T-cell (primary cell): Measurements from ENCODE around the gene PPP6R1. TPM values are rescaled to one million over a fixed set of nuclear protein-coding genes. Genes with fewer than 3 reads are reported as not detected.

Source experiments
- ATAC-seq, 4 experiments: fragments of 200-7000 bp in 3 of 4; fragments of 150-1000 bp in 1 of 4; cut with Tn5 transposase; replicated peaks in 1 of 4; 1 replicate in 3 of 4; 2 replicates in 1 of 4; pipeline ENCODE4 v1.10.0; 2021; ENCODE audit warnings: moderate library complexity in 3 of 4, mild to moderate bottlenecking in 2 of 4, moderate number of reproducible peaks in 1 of 4
- CTCF ChIA-PET, 2 donors: fragments of 300-600 bp; sonication (Branson Sonifier 250); formaldehyde crosslinking; loops; one replicate each; lab custom pipeline; 2022; ENCODE audit warnings: antibody characterized with exemption in 2 of 2; lab: Charles Lee
- POLR2A ChIA-PET, 2 donors: fragments of 300-600 bp; sonication (Branson Sonifier 250); formaldehyde crosslinking; loops; one replicate each; lab custom pipeline; 2022; ENCODE audit warnings: antibody characterized with exemption in 2 of 2; lab: Charles Lee
- DNase-seq, 35 experiments: peaks; one replicate each; pipeline versions ENCODE4 v3.0.0 to v3.0.0-alpha.2; 2013 to 2023
- H3K27ac ChIP-seq: one replicate; pipeline ENCODE4 v1.5.1; 2013; ENCODE audit warnings: low read length
- H3K27me3 ChIP-seq, 2 experiments: replicated peaks in 1 of 2; 1 replicate in 1 of 2; 2 replicates in 1 of 2; pipeline versions ENCODE4 v1.6.1 to v1.7.0; 2013; ENCODE audit warnings: low read length in 1 of 2, mixed read lengths in 1 of 2; ENCODE audit not compliant: control insufficient read depth in 2 of 2, insufficient read depth in 2 of 2; ENCODE audit errors: extremely low read depth in 1 of 2
- H3K36me3 ChIP-seq, 2 donors: 1 replicate in 1 of 2; 2 replicates in 1 of 2; pipeline versions ENCODE4 v1.6.1 to v1.7.0; 2013; ENCODE audit warnings: low read length in 1 of 2; ENCODE audit not compliant: control insufficient read depth in 2 of 2, insufficient read depth in 1 of 2; ENCODE audit errors: extremely low read depth in 1 of 2
- H3K4me1 ChIP-seq, 2 experiments: 1 replicate in 1 of 2; 2 replicates in 1 of 2; pipeline versions ENCODE4 v1.6.1 to v1.7.0; 2013; ENCODE audit warnings: low read length in 2 of 2, mixed read lengths in 1 of 2; ENCODE audit not compliant: insufficient read depth in 2 of 2, control insufficient read depth in 1 of 2; ENCODE audit errors: extremely low read depth in 1 of 2
- H3K4me3 ChIP-seq, 2 donors: 1 replicate in 1 of 2; 2 replicates in 1 of 2; pipeline versions ENCODE4 v1.5.1 to v1.7.0; 2013; ENCODE audit warnings: mild to moderate bottlenecking in 2 of 2, low read length in 1 of 2, moderate library complexity in 1 of 2; ENCODE audit not compliant: control insufficient read depth in 1 of 2; ENCODE audit errors: extremely low read depth in 1 of 2
- H3K9me3 ChIP-seq: 2 replicates; pipeline ENCODE4 v1.7.0; 2013
- H3K27ac Mint-ChIP-seq, 2 donors: one replicate each; pipeline ENCODE4 v1.8.0; 2020 to 2021; ENCODE audit warnings: mild to moderate bottlenecking in 2 of 2, mixed read lengths in 2 of 2
- H3K27me3 Mint-ChIP-seq, 2 donors: one replicate each; pipeline ENCODE4 v1.8.0; 2021 to 2022; ENCODE audit warnings: mixed read lengths in 2 of 2
- H3K36me3 Mint-ChIP-seq: one replicate; pipeline ENCODE4 v1.8.0; 2021; ENCODE audit warnings: mixed read lengths
- H3K4me1 Mint-ChIP-seq, 3 donors: one replicate each; pipeline ENCODE4 v1.8.0; 2020 to 2022; ENCODE audit warnings: mixed read lengths in 3 of 3, mild to moderate bottlenecking in 1 of 3
- H3K4me3 Mint-ChIP-seq, 3 donors: one replicate each; pipeline ENCODE4 v1.8.0; 2020 to 2022; ENCODE audit warnings: mild to moderate bottlenecking in 3 of 3, mixed read lengths in 3 of 3, moderate library complexity in 3 of 3
- H3K9me3 Mint-ChIP-seq, 3 donors: one replicate each; pipeline ENCODE4 v1.8.0; 2020 to 2022; ENCODE audit warnings: mixed read lengths in 3 of 3
- WGBS: methylation state at CpG from one replicate; pipeline ENCODE4 v1.1.5; 2013; ENCODE audit warnings: missing lambda C conversion rate; ENCODE audit not compliant: insufficient coverage; 5-methylcytosine and 5-hydroxymethylcytosine counted together
- total RNA-seq, 35 experiments: library from RNA in 6 of 35; stranded (reverse) in 6 of 35; fragments of 120-200 nt in 1 of 35; gene quantifications; one replicate each; pipeline versions ENCODE4 v1.2.1 to v1.2.4 and lab custom pipeline; 2013 to 2026

The PPP6R1 gene
- total RNA-seq, 5 donors from 2014 or later (not counting 1 experiment from before 2014, with no cell fraction given) = 173 to 208 (median 194) TPM

DNA sequence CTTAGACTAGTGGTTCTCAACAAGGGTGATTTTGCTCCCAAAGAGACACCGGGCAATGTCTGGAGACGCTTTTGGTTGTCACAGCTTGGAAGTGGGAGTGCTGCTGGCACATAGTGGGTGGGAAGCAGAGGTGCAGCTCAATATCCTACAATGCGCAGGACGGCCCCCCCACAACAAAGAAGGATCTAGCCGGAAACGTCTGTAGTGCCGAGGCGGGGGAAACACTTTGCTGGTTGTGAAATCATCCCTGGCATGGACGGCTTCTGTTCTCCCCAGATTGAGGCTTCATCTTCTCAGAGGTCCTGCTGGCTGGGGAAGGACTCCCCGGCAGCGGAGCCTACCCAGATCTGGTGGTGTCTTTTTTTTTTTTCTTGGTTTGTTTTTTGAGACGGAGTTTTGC is 65.3 kb downstream of the PPP6R1 start:
- ATAC-seq (no peak), DNase-seq (no peak)
- Histone ChIP-seq H3K36me3 (no peaks in the 10 kb centered on the region), H3K27me3 (peaks cover 0 to 49% of the 10 kb centered on the region in 2 experiments), H3K9me3 (no peaks in the 10 kb centered on the region), H3K4me3 (no peak overlapping the region), H3K4me1 (peaks cover 0 to 5% of the 10 kb centered on the region in 2 experiments), H3K27ac (no peak overlapping the region)
- no peak overlapping the region for H3K4me3 Mint-ChIP-seq
- no peaks in the 10 kb centered on the region for H3K36me3 Mint-ChIP-seq
- ChIA-PET CTCF (interaction anchor here in 1 of 2 donors (0.5 kb wide), 1 partner anchor 480 kb away, joined by 3 read pairs; no protein-coding TSS in a partner anchor), POLR2A (no interaction called here)
- H3K27me3 Mint-ChIP-seq = peaks cover 14 to 16% of the 10 kb centered on the region in 2 donors
- no peak overlapping the region for H3K27ac Mint-ChIP-seq
- 68% methylated on average over 12 of the region's 12 CpGs for WGBS
- H3K4me1 Mint-ChIP-seq = peaks cover 6 to 11% (median 8%) of the 10 kb centered on the region in 3 donors
- no peaks in the 10 kb centered on the region for H3K9me3 Mint-ChIP-seq

DNA sequence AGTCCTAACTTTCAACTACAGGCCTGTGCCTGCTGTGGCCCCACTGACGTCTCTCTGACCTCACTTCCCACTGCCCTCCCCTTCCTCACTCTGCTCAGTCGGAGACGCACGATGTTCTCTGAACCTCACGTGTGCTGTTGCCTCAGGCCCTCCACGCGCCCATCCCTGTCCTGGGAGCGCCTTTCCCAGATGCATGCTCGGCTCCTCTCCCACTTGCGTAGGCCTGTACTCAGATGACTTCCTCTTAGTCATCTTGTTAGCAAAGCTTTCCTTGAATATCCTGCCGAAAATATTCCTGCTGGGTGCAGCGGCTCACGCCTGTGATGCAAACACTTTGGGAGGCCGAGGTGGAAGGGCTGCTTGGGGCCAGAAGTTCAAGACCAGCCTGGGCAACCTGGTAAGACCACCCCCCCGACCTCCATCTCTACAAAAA is 69.4 kb downstream of the PPP6R1 start:
- DNase-seq = no peak
- no peak overlapping the region for H3K27ac ChIP-seq
- no peak for ATAC-seq
- CTCF ChIA-PET = no interaction called here
- no peaks in the 10 kb centered on the region for H3K9me3 ChIP-seq
- H3K27me3 ChIP-seq = peaks cover 0 to 53% of the 10 kb centered on the region in 2 experiments
- no peak overlapping the region for H3K4me3 ChIP-seq
- Mint-ChIP-seq H3K9me3 (no peaks in the 10 kb centered on the region), H3K4me1 (peaks cover 6 to 11% (median 9%) of the 10 kb centered on the region in 3 donors), H3K36me3 (no peaks in the 10 kb centered on the region), H3K27ac (no peak overlapping the region), H3K27me3 (peaks cover 15 to 26% of the 10 kb centered on the region in 2 donors), H3K4me3 (no peak overlapping the region)
- POLR2A ChIA-PET = no interaction called here
- 83% methylated on average over 13 of the region's 15 CpGs for WGBS
- no peaks in the 10 kb centered on the region for H3K36me3 ChIP-seq
- H3K4me1 ChIP-seq = peaks cover 0 to 5% of the 10 kb centered on the region in 2 experiments

DNA sequence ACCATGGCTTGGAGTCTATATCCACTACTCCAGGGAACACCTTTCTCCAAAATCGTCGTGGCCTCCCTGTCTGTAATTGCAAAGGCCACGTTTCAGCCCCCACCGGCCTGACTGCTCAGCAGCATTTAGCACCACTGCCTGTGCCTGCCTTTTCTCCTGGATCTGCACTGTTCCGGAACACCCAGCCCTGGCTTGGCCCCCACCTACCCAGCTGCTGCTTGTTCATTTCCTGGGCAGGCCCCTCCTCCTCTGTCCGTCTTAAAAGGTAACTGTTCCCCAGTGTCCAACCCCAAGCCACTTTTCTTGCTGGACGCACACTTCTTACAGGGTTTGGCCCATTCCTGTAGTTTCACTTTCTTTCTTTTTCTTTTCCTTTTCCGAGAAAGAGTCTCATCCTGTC is 70.2 kb downstream of the PPP6R1 start:
- POLR2A ChIA-PET = no interaction called here
- Histone ChIP-seq H3K4me1 (peaks cover 0 to 5% of the 10 kb centered on the region in 2 experiments), H3K27me3 (peaks cover 0 to 54% of the 10 kb centered on the region in 2 experiments), H3K4me3 (no peak overlapping the region), H3K9me3 (no peaks in the 10 kb centered on the region), H3K36me3 (no peaks in the 10 kb centered on the region), H3K27ac (no peak overlapping the region)
- ATAC-seq (no peak), DNase-seq (no peak)
- Mint-ChIP-seq H3K4me1 (peaks cover 6 to 11% (median 9%) of the 10 kb centered on the region in 3 donors), H3K27ac (no peak overlapping the region), H3K36me3 (no peaks in the 10 kb centered on the region), H3K27me3 (peaks cover 11 to 32% of the 10 kb centered on the region in 2 donors), H3K9me3 (no peaks in the 10 kb centered on the region), H3K4me3 (peak overlapping the region in 2 of 3 donors; percentile 6 to 45)
- CTCF ChIA-PET = no interaction called here
- WGBS = 38% methylated on average over 6 of the region's 8 CpGs

DNA sequence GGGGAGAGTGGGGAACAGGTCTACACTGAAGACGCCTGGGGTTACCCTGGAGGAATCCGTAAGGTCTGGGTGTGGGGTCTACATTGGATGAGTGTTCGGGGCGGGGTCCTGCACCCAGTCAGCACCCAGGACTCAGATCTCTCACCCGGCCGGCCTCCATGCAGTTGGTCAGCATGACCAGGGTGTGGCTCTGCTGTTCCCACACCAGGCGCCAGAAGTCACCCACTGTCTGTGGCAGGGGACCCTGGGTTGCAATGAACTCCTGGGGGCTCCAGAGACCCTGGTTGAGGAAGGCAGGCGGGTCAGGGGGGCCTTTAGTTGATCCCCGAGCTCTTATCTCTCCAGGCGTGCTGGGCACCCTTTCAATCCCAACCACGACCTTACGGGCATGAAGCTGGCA is 72.7 kb downstream of the PPP6R1 start:
- no peaks in the 10 kb centered on the region for H3K36me3 Mint-ChIP-seq
- Histone ChIP-seq H3K9me3 (no peaks in the 10 kb centered on the region), H3K4me1 (peaks cover 0 to 5% of the 10 kb centered on the region in 2 experiments), H3K36me3 (no peaks in the 10 kb centered on the region), H3K27ac (no peak overlapping the region), H3K27me3 (peaks cover 0 to 62% of the 10 kb centered on the region in 2 experiments), H3K4me3 (no peak overlapping the region)
- CTCF ChIA-PET = no interaction called here
- no peak overlapping the region for H3K4me3 Mint-ChIP-seq
- H3K9me3 Mint-ChIP-seq = no peaks in the 10 kb centered on the region
- no peak for DNase-seq
- H3K27ac Mint-ChIP-seq = no peak overlapping the region
- POLR2A ChIA-PET = no interaction called here
- no peak for ATAC-seq
- H3K4me1 Mint-ChIP-seq = peaks cover 7 to 11% (median 9%) of the 10 kb centered on the region in 3 donors
- H3K27me3 Mint-ChIP-seq = peaks cover 19 to 38% of the 10 kb centered on the region in 2 donors
- 78% methylated on average over 11 of the region's 12 CpGs for WGBS

DNA sequence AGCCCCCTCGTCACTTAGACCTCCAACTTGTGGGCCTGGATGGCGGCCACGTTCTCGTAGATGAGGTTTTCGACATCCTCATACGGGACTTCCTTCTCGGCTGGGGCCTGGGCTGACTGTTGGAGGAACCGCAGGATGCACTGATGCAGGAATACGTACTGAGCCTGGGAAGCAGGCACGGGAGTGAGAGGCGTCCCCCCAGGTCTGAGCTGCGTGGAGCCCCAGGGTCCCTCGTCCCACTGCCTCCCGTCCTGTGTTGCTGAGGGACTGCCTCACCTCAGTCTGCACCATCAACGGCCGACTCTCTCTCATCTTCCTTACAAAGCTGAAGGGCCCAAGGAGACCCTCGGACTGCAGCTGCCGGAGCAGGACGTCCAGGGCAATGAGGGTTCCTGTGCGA is 77.1 kb downstream of the PPP6R1 start:
- Histone ChIP-seq H3K27me3 (peaks cover 0 to 92% of the 10 kb centered on the region in 2 experiments), H3K9me3 (no peaks in the 10 kb centered on the region), H3K4me3 (no peak overlapping the region), H3K36me3 (no peaks in the 10 kb centered on the region), H3K4me1 (peaks cover 0 to 26% of the 10 kb centered on the region in 2 experiments), H3K27ac (no peak overlapping the region)
- ChIA-PET CTCF (no interaction called here), POLR2A (no interaction called here)
- Mint-ChIP-seq H3K27me3 (peaks cover 37 to 70% of the 10 kb centered on the region in 2 donors), H3K4me1 (peaks cover 16 to 25% (median 23%) of the 10 kb centered on the region in 3 donors), H3K27ac (no peak overlapping the region), H3K9me3 (no peaks in the 10 kb centered on the region), H3K36me3 (no peaks in the 10 kb centered on the region), H3K4me3 (no peak overlapping the region)
- DNase-seq (no peak), ATAC-seq (no peak)
- 66% methylated on average over 12 of the region's 20 CpGs for WGBS

Other genes with a start within 250 kb of the PPP6R1 start
- under 1 TPM in 4 of 5 donors, not detected in 1; 0.33 to 0.55 (median 0.47) TPM for gene GP6, start 220.8 kb downstream of the PPP6R1 start, total RNA-seq
- 10 to 100 TPM; 12.4 to 35.8 (median 21.6) TPM for gene RDH13, start 195.9 kb downstream of the PPP6R1 start, total RNA-seq
- gene EPS8L1, start 183.1 kb downstream of the PPP6R1 start, total RNA-seq = 1 to 10 TPM; 1.1 to 3.5 (median 2.0) TPM
- 100 to 1,000 TPM; 129 to 197 (median 173) TPM for gene PPP1R12C, start 141.4 kb downstream of the PPP6R1 start, total RNA-seq
- gene TNNT1, start 109.8 kb downstream of the PPP6R1 start, total RNA-seq = under 1 TPM in 2 of 5 donors, not detected in 3; 0.36 to 0.76 TPM
- gene TNNI3, start 101.3 kb downstream of the PPP6R1 start, total RNA-seq = not detected
- not detected for gene DNAAF3, start 92.4 kb downstream of the PPP6R1 start, total RNA-seq
- 1 to 10 TPM in 2 of 5 donors, not detected in 3; 2.7 to 2.9 TPM for gene SYT5, start 78.7 kb downstream of the PPP6R1 start, total RNA-seq
- gene PTPRH, start 49.5 kb downstream of the PPP6R1 start, total RNA-seq = 1 to 10 TPM in 1 of 5 donors, under 1 TPM in 2, not detected in 2; 0.16 to 1.1 (median 0.51) TPM
- gene TMEM86B, start 30.3 kb downstream of the PPP6R1 start, total RNA-seq = 10 to 100 TPM; 10.6 to 22.4 (median 18.2) TPM
- 10 to 100 TPM; 16.8 to 27.6 (median 24.7) TPM for gene HSPBP1, start 21.1 kb upstream of the PPP6R1 start, total RNA-seq
- 1 to 10 TPM; 2.9 to 5.8 (median 3.9) TPM for gene BRSK1, start 25.0 kb upstream of the PPP6R1 start, total RNA-seq
- gene TMEM150B, start 66.3 kb upstream of the PPP6R1 start, total RNA-seq = under 1 TPM in 1 of 5 donors, not detected in 4; 0.47 TPM
- gene KMT5C, start 80.9 kb upstream of the PPP6R1 start, total RNA-seq = 10 to 100 TPM; 24.4 to 71.8 (median 30.7) TPM
- gene COX6B2, start 95.7 kb upstream of the PPP6R1 start, total RNA-seq = under 1 TPM in 2 of 5 donors, not detected in 3; 0.12 to 0.51 TPM
- gene GARIN5B, start 104.2 kb upstream of the PPP6R1 start, total RNA-seq = not detected
- under 1 TPM in 2 of 5 donors, not detected in 3; 0.53 to 0.96 TPM for gene IL11, start 111.4 kb upstream of the PPP6R1 start, total RNA-seq
- gene TMEM190, start 117.8 kb upstream of the PPP6R1 start, total RNA-seq = not detected
- 10 to 100 TPM; 10.8 to 23.2 (median 20.0) TPM for gene TMEM238, start 125.3 kb upstream of the PPP6R1 start, total RNA-seq
- gene RPL28, start 126.9 kb upstream of the PPP6R1 start, total RNA-seq = 1,000 to 10,000 TPM; 3,465 to 4,436 (median 4,286) TPM
- gene UBE2S, start 148.8 kb upstream of the PPP6R1 start, total RNA-seq = 10 to 100 TPM; 27.5 to 75.2 (median 35.1) TPM
- not detected for gene SHISA7, start 184.3 kb upstream of the PPP6R1 start, total RNA-seq
- gene ISOC2, start 202.6 kb upstream of the PPP6R1 start, total RNA-seq = 10 to 100 TPM in 3 of 5 donors, 1 to 10 TPM in 2; 6.8 to 18.9 (median 14.7) TPM
- not detected for gene C19orf85, start 205.7 kb upstream of the PPP6R1 start, total RNA-seq
- 10 to 100 TPM; 14.2 to 24.1 (median 16.2) TPM for gene ZNF628, start 217.6 kb upstream of the PPP6R1 start, total RNA-seq
- 10 to 100 TPM in 1 of 5 donors, 1 to 10 TPM in 4; 6.3 to 10.4 (median 8.1) TPM for gene NAT14, start 226.2 kb upstream of the PPP6R1 start, total RNA-seq
- gene SSC5D, start 229.4 kb upstream of the PPP6R1 start, total RNA-seq = 1 to 10 TPM in 2 of 5 donors, under 1 TPM in 3; 0.38 to 1.3 (median 0.66) TPM